ENCODE measurements around the gene GIT2. TPM values are rescaled to one million over a fixed set of nuclear protein-coding genes. Genes with fewer than 3 reads are reported as not detected.

Gene GIT2
- total and polyA plus RNA-seq, 2 experiments from 2014 or later = 15.8 to 20.9 TPM

DNA sequence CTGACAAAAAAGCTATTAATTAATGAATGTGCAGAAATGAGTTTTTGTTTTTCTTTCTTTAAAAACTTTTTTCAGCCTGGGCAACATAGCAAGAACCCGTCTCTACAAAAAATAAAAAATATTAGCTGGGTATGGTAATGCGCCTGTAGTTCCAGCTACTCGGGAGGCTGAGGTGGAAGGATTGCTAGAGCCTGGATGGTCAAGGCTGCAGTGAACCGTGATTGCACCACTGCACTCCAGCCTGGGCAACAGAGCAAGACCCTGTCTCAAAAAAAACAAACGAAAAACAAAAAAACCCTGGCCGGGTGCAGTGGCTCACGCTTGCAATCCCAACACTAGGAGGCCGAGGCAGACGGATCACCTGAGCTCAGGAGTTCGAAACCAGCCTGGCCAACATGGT, 7.9 kb downstream of the GIT2 start (continued):
- TF ChIP-seq CREB1 (CRISPR knock-in tag; IDR thresholded peaks at IDR 0.05; ENCODE audit: low read depth) (no peak), JUNB (IDR thresholded peaks at IDR 0.05; ENCODE audit: unreplicated experiment) (no peak)
- TF ChIP-seq, protein P1, sequence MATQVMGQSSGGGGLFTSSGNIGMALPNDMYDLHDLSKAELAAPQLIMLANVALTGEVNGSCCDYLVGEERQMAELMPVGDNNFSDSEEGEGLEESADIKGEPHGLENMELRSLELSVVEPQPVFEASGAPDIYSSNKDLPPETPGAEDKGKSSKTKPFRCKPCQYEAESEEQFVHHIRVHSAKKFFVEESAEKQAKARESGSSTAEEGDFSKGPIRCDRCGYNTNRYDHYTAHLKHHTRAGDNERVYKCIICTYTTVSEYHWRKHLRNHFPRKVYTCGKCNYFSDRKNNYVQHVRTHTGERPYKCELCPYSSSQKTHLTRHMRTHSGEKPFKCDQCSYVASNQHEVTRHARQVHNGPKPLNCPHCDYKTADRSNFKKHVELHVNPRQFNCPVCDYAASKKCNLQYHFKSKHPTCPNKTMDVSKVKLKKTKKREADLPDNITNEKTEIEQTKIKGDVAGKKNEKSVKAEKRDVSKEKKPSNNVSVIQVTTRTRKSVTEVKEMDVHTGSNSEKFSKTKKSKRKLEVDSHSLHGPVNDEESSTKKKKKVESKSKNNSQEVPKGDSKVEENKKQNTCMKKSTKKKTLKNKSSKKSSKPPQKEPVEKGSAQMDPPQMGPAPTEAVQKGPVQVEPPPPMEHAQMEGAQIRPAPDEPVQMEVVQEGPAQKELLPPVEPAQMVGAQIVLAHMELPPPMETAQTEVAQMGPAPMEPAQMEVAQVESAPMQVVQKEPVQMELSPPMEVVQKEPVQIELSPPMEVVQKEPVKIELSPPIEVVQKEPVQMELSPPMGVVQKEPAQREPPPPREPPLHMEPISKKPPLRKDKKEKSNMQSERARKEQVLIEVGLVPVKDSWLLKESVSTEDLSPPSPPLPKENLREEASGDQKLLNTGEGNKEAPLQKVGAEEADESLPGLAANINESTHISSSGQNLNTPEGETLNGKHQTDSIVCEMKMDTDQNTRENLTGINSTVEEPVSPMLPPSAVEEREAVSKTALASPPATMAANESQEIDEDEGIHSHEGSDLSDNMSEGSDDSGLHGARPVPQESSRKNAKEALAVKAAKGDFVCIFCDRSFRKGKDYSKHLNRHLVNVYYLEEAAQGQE (IDR thresholded peaks at IDR 0.05; ENCODE audit: unreplicated experiment) = no peak

DNA sequence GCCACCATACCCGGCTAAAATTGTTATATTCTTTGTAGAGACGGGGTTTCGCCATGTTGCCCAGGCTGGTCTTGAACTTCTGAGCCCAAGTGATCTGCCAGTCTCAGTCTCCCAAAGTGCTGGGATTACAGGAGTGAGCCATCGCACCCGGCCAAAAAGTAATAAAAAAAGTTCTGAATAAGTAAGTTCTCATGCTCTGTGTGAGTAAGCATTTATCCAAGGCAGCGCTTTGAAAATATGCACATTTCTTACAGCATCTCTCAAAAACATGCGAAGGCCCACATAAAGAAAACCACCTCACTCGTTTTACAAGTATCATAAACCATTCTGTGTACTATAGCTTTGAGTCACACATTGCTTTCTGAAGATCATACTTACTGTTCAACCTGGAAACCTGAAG, 8.6 kb downstream of the GIT2 start:
- ATAC-seq (no peak), DNase-seq (ENCODE audit: low spot score) (no peak)
- Mint-ChIP-seq H3K4me1 (peaks cover 10% of the 10 kb centered on the region), H3K36me3 (ENCODE audit: low read depth) (peaks cover 37% of the 10 kb centered on the region), H3K9me3 (no peaks in the 10 kb centered on the region), H3K4me3 (no peak overlapping the region), H3K27me3 (ENCODE audit: insufficient read depth, low read depth, poor library complexity) (peaks cover 3% of the 10 kb centered on the region), H3K27ac (no peak overlapping the region)
- peaks cover under 1% of the 10 kb centered on the region; the same call in 1 of the 2 replicates for H3K79me2 ChIP-seq (replicated peaks; ENCODE audit: insufficient read depth)
- peaks cover 13% of the 10 kb centered on the region for H3K36me3 ChIP-seq (ENCODE audit: insufficient read depth)
- H3K4me2 ChIP-seq = no peak overlapping the region
- no peaks in the 10 kb centered on the region for H3K9me2 ChIP-seq (ENCODE audit: insufficient read depth)
- no peak overlapping the region for H2AFZ ChIP-seq
- H4K20me1 ChIP-seq (replicated peaks; ENCODE audit: insufficient read depth) = no peaks in the 10 kb centered on the region; the same call in 1 of the 2 replicates
- no peaks in the 10 kb centered on the region for H3F3A ChIP-seq (replicated peaks; ENCODE audit: low read depth)
- no peak overlapping the region for H3K27ac ChIP-seq (ENCODE audit: low read depth)
- H3K4me1 ChIP-seq (ENCODE audit: insufficient read depth) = no peaks in the 10 kb centered on the region
- H3K4me3 ChIP-seq = no peak overlapping the region
- no peaks in the 10 kb centered on the region for H3K27me3 ChIP-seq (ENCODE audit: insufficient read depth)
- TF ChIP-seq CREB1 (CRISPR knock-in tag; IDR thresholded peaks at IDR 0.05; ENCODE audit: low read depth) (no peak), EZH2phosphoT487 (IDR thresholded peaks at IDR 0.05; ENCODE audit: unreplicated experiment) (no peak), STAT1 (IDR thresholded peaks at IDR 0.05; ENCODE audit: unreplicated experiment) (no peak), EZH2 (IDR thresholded peaks at IDR 0.05; ENCODE audit: low read depth, unreplicated experiment) (no peak), ZNF114 (CRISPR knock-in tag; IDR thresholded peaks at IDR 0.05) (no peak), NANOG (IDR thresholded peaks at IDR 0.05; ENCODE audit: borderline replicate concordance) (no peak)
- TF ChIP-seq, protein P1 (IDR thresholded peaks at IDR 0.05; ENCODE audit: unreplicated experiment) = no peak
- TF ChIP-seq, protein P2, sequence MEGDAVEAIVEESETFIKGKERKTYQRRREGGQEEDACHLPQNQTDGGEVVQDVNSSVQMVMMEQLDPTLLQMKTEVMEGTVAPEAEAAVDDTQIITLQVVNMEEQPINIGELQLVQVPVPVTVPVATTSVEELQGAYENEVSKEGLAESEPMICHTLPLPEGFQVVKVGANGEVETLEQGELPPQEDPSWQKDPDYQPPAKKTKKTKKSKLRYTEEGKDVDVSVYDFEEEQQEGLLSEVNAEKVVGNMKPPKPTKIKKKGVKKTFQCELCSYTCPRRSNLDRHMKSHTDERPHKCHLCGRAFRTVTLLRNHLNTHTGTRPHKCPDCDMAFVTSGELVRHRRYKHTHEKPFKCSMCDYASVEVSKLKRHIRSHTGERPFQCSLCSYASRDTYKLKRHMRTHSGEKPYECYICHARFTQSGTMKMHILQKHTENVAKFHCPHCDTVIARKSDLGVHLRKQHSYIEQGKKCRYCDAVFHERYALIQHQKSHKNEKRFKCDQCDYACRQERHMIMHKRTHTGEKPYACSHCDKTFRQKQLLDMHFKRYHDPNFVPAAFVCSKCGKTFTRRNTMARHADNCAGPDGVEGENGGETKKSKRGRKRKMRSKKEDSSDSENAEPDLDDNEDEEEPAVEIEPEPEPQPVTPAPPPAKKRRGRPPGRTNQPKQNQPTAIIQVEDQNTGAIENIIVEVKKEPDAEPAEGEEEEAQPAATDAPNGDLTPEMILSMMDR (conservative IDR thresholded peaks at IDR 0.05; ENCODE audit: low read depth in 2 of 2) = no peak
- TF ChIP-seq, protein P3, sequence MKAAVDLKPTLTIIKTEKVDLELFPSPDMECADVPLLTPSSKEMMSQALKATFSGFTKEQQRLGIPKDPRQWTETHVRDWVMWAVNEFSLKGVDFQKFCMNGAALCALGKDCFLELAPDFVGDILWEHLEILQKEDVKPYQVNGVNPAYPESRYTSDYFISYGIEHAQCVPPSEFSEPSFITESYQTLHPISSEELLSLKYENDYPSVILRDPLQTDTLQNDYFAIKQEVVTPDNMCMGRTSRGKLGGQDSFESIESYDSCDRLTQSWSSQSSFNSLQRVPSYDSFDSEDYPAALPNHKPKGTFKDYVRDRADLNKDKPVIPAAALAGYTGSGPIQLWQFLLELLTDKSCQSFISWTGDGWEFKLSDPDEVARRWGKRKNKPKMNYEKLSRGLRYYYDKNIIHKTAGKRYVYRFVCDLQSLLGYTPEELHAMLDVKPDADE (IDR thresholded peaks at IDR 0.05) = no peak

Measured in GM23338 (cell line).